ENCODE measurements around the gene FCN1.

Gene FCN1

GRCh38 chr9:134937164-134937555, 19.4 kb upstream of the FCN1 start:
- no peak for ATAC-seq
- no peak for TF ChIP-seq ZFP30 (CRISPR knock-in tag; IDR thresholded peaks at IDR 0.05)
- no peak for TF ChIP-seq GLIS3 (CRISPR knock-in tag; IDR thresholded peaks at IDR 0.05)
- TF ChIP-seq, protein P1, sequence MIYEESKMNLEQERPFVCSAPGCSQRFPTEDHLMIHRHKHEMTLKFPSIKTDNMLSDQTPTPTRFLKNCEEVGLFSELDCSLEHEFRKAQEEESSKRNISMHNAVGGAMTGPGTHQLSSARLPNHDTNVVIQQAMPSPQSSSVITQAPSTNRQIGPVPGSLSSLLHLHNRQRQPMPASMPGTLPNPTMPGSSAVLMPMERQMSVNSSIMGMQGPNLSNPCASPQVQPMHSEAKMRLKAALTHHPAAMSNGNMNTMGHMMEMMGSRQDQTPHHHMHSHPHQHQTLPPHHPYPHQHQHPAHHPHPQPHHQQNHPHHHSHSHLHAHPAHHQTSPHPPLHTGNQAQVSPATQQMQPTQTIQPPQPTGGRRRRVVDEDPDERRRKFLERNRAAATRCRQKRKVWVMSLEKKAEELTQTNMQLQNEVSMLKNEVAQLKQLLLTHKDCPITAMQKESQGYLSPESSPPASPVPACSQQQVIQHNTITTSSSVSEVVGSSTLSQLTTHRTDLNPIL (CRISPR knock-in tag; IDR thresholded peaks at IDR 0.05; ENCODE audit: low read depth) = no peak
- no peak for TF ChIP-seq BACH2 (CRISPR knock-in tag; IDR thresholded peaks at IDR 0.05; ENCODE audit: borderline replicate concordance)

DNA sequence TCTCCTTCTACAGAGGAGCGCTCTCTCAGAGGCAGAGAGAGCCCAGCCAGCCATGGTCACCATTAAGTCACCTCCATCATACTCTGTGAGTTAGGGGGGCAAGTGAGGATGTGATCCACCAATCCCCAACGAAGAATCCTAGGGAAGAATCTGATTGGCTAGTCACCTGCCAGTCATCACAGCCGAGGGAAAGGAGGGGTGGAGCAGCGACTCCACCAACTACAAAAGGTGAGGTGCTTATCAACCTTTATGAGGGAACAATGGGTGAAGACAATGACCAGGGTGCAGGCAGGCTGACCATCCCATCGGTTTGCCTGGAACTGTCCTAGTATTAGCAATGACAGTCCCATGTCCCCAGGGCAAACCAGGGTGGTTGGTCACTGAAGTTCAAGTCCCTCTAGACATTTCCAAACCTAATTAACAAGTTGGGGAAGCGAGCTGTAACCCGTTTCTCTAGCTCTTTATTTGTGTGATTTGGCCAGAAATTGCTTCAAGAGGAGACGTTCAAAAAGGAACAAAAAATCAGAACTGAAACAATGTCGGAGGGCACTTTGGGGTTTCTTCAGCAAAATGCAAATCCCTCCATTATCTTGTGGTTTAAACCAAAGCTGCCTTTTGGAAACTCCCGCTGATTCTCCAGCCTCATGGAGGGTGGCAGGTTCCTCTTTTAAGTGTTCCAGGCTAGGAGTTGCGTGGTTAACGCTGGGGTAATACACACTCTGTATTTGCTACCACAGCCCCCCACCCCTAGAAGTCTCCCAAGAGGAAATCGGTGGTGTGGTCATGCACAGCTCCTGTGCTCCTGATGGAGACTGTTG, 18.8 kb upstream of the FCN1 start:
- no peak for ATAC-seq
- no peak for TF ChIP-seq ZFP3 (CRISPR knock-in tag; IDR thresholded peaks at IDR 0.05)
- TF ChIP-seq CSDC2 (CRISPR knock-in tag; IDR thresholded peaks at IDR 0.05) = no peak
- TF ChIP-seq ZC3H10 (CRISPR knock-in tag; IDR thresholded peaks at IDR 0.05) = no peak
- no peak for TF ChIP-seq BACH2 (CRISPR knock-in tag; IDR thresholded peaks at IDR 0.05; ENCODE audit: borderline replicate concordance)
- TF ChIP-seq ZFP30 (CRISPR knock-in tag; IDR thresholded peaks at IDR 0.05) = no peak
- TF ChIP-seq TCF4 (CRISPR knock-in tag; IDR thresholded peaks at IDR 0.05; ENCODE audit: borderline replicate concordance) = no peak
- no peak for TF ChIP-seq SNAI2 (CRISPR knock-in tag; IDR thresholded peaks at IDR 0.05)
- no peak for TF ChIP-seq ESRRG (CRISPR knock-in tag; IDR thresholded peaks at IDR 0.05)
- TF ChIP-seq OSR1 (CRISPR knock-in tag; IDR thresholded peaks at IDR 0.05) = no peak
- TF ChIP-seq, protein P2, sequence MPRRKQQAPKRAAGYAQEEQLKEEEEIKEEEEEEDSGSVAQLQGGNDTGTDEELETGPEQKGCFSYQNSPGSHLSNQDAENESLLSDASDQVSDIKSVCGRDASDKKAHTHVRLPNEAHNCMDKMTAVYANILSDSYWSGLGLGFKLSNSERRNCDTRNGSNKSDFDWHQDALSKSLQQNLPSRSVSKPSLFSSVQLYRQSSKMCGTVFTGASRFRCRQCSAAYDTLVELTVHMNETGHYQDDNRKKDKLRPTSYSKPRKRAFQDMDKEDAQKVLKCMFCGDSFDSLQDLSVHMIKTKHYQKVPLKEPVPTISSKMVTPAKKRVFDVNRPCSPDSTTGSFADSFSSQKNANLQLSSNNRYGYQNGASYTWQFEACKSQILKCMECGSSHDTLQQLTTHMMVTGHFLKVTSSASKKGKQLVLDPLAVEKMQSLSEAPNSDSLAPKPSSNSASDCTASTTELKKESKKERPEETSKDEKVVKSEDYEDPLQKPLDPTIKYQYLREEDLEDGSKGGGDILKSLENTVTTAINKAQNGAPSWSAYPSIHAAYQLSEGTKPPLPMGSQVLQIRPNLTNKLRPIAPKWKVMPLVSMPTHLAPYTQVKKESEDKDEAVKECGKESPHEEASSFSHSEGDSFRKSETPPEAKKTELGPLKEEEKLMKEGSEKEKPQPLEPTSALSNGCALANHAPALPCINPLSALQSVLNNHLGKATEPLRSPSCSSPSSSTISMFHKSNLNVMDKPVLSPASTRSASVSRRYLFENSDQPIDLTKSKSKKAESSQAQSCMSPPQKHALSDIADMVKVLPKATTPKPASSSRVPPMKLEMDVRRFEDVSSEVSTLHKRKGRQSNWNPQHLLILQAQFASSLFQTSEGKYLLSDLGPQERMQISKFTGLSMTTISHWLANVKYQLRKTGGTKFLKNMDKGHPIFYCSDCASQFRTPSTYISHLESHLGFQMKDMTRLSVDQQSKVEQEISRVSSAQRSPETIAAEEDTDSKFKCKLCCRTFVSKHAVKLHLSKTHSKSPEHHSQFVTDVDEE (CRISPR knock-in tag; IDR thresholded peaks at IDR 0.05) = no peak
- TF ChIP-seq, protein P1 (CRISPR knock-in tag; IDR thresholded peaks at IDR 0.05; ENCODE audit: low read depth) = no peak

DNA sequence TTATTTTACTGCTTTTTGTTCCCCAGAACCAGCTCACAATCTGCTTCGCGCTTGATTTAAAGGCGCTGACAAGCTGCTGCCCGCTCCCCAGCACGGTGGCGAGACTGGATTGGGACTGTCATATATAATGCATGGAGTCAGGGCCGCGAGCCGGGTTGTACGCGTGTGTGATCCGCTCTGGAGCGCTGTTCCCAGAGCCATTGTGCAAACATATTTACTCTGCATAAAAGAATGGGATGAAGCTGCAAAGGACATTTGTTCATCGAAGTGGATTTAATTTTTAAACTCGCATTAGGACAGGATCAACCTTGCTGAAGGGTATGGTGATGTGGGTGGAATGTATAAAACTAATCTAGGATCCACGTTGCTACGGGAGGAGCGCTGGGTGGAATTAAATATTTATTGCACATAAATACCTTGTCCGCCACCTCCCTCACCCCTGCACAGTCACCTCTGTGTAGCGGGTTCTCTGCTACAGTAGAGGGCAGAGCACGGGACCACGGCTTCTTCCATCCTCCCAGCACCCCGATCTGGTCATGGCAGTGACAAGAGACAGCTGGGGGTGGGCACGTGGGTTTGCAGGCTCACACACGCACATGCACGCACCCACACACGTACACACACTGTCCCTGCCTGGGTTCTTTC, 18.1 kb upstream of the FCN1 start:
- no peak for TF ChIP-seq PATZ1 (CRISPR knock-in tag; IDR thresholded peaks at IDR 0.05; ENCODE audit: borderline replicate concordance)
- TF ChIP-seq OSR1 (CRISPR knock-in tag; IDR thresholded peaks at IDR 0.05) = no peak
- no peak for TF ChIP-seq TCF4 (CRISPR knock-in tag; IDR thresholded peaks at IDR 0.05; ENCODE audit: borderline replicate concordance)
- no peak for TF ChIP-seq GLIS3 (CRISPR knock-in tag; IDR thresholded peaks at IDR 0.05)
- TF ChIP-seq ZNF8 (CRISPR knock-in tag; IDR thresholded peaks at IDR 0.05) = no peak
- TF ChIP-seq ESRRG (CRISPR knock-in tag; IDR thresholded peaks at IDR 0.05) = no peak
- TF ChIP-seq BACH2 (CRISPR knock-in tag; IDR thresholded peaks at IDR 0.05; ENCODE audit: borderline replicate concordance) = no peak
- TF ChIP-seq CSDC2 (CRISPR knock-in tag; IDR thresholded peaks at IDR 0.05) = no peak
- no peak for TF ChIP-seq ZNF70 (CRISPR knock-in tag; IDR thresholded peaks at IDR 0.05)
- TF ChIP-seq ARNTL (CRISPR knock-in tag; IDR thresholded peaks at IDR 0.05; ENCODE audit: borderline replicate concordance, low read depth) = no peak
- no peak for TF ChIP-seq RARB (CRISPR knock-in tag; IDR thresholded peaks at IDR 0.05)
- TF ChIP-seq POU6F1 (CRISPR knock-in tag; IDR thresholded peaks at IDR 0.05; ENCODE audit: borderline replicate concordance, low read depth) = no peak
- TF ChIP-seq ZFP30 (CRISPR knock-in tag; IDR thresholded peaks at IDR 0.05) = no peak
- ATAC-seq = no peak

All from SK-N-SH treated with all-trans-retinoic acid at 6 μM for 48 hours (cell line).